Lung (tissue), 12 donors: Measurements from ENCODE around the gene ODAD3. TPM values are rescaled to one million over a fixed set of nuclear protein-coding genes. Genes with fewer than 3 reads are reported as not detected.

ENCODE experiments used
- ATAC-seq: fragments of 200-7000 bp; cut with Tn5 transposase; one replicate; pipeline ENCODE4 v1.9.1; 2020; ENCODE audit warnings: moderate number of reproducible peaks; ENCODE audit not compliant: insufficient read depth, low FRiP score
- DNase-seq, 3 donors: peaks; one replicate each; pipeline ENCODE4 v3.0.0-alpha.2; 2013 to 2017
- H3K27ac ChIP-seq, 2 donors: one replicate each; pipeline ENCODE4 v1.5.1; 2013; ENCODE audit warnings: mild to moderate bottlenecking in 2 of 2, moderate library complexity in 2 of 2, control low read depth in 1 of 2, inconsistent platforms in 1 of 2, low read depth in 1 of 2, low read length in 1 of 2
- H3K27me3 ChIP-seq, 3 donors: one replicate each; pipeline ENCODE4 v1.5.1; 2013; ENCODE audit warnings: low read length in 2 of 3; ENCODE audit not compliant: control insufficient read depth in 3 of 3, insufficient read depth in 3 of 3
- H3K36me3 ChIP-seq, 4 donors: one replicate each; pipeline ENCODE4 v1.5.1; 2013; ENCODE audit warnings: low read length in 4 of 4, mild to moderate bottlenecking in 1 of 4, moderate library complexity in 1 of 4; ENCODE audit not compliant: control insufficient read depth in 4 of 4, insufficient read depth in 4 of 4
- H3K4me1 ChIP-seq, 5 donors: one replicate each; pipeline ENCODE4 v1.5.1; 2013; ENCODE audit warnings: low read length in 5 of 5, mild to moderate bottlenecking in 2 of 5, moderate library complexity in 1 of 5; ENCODE audit not compliant: control insufficient read depth in 5 of 5, insufficient read depth in 5 of 5
- H3K4me3 ChIP-seq: one replicate; pipeline ENCODE4 v1.5.1; 2013; ENCODE audit warnings: mild to moderate bottlenecking, control low read depth, moderate library complexity
- H3K9ac ChIP-seq, 2 donors: one replicate each; pipeline ENCODE4 v1.5.1; 2013; ENCODE audit warnings: low read length in 2 of 2, control low read depth in 1 of 2; ENCODE audit not compliant: insufficient read depth in 1 of 2
- H3K9me3 ChIP-seq, 4 donors: one replicate each; pipeline ENCODE4 v1.5.1; 2013; ENCODE audit warnings: low read length in 3 of 4, mild to moderate bottlenecking in 1 of 4, moderate library complexity in 1 of 4; ENCODE audit not compliant: control insufficient read depth in 4 of 4, insufficient read depth in 3 of 4
- WGBS, 2 donors: extraction: QIAGEN DNeasy Blood & Tissue Kit; methylation state at CpG; one replicate each; pipeline ENCODE4 v1.1.7; 2013; 5-methylcytosine and 5-hydroxymethylcytosine counted together
- polyA plus RNA-seq, 2 donors: library from polyadenylated mRNA; stranded (reverse); fragments of 200-250 nt; gene quantifications; one replicate each; pipeline ENCODE4 v1.2.1, GENCODE V29; 2013
- total RNA-seq, 2 donors: library from RNA; depleted of rRNA in 1 of 2; stranded (reverse); fragments of >200 nt in 1 of 2; gene quantifications; one replicate each; pipeline ENCODE4 v1.2.1, GENCODE V29; 2014 to 2021
- TF ChIP-seq, protein P1 (sequence below): IDR thresholded peaks from 2 replicates; pipeline ENCODE4 v1.5.1; 2012; ENCODE audit warnings: mild to moderate bottlenecking; ENCODE audit errors: control extremely low read depth, extremely low read depth
- donor health status: control.
- donor health status: control.
- donor health status: Bipolar disorder and iron deficiency.
- donor health status: healthy.
- donor health status: DM: yes; HTN: yes; CAD: no.

The ODAD3 gene
- total and polyA plus RNA-seq, 4 donors = 2.0 to 9.8 (median 4.2) TPM

GRCh38 chr19:11405846-11406643, 28.9 kb downstream of the ODAD3 start:
- H3K9me3 ChIP-seq = no peaks in the 10 kb centered on the region
- no peak overlapping the region for H3K27ac ChIP-seq
- peaks cover 0 to 7% (median 0%) of the 10 kb centered on the region in 3 donors for H3K27me3 ChIP-seq
- DNase-seq = no peak
- ATAC-seq = no peak
- H3K9ac ChIP-seq = no peak overlapping the region
- 37 to 58% methylated on average over 41 to 44 of the region's 44 CpGs for WGBS, 2 donors
- no peak overlapping the region for H3K4me3 ChIP-seq
- TF ChIP-seq, protein P1, sequence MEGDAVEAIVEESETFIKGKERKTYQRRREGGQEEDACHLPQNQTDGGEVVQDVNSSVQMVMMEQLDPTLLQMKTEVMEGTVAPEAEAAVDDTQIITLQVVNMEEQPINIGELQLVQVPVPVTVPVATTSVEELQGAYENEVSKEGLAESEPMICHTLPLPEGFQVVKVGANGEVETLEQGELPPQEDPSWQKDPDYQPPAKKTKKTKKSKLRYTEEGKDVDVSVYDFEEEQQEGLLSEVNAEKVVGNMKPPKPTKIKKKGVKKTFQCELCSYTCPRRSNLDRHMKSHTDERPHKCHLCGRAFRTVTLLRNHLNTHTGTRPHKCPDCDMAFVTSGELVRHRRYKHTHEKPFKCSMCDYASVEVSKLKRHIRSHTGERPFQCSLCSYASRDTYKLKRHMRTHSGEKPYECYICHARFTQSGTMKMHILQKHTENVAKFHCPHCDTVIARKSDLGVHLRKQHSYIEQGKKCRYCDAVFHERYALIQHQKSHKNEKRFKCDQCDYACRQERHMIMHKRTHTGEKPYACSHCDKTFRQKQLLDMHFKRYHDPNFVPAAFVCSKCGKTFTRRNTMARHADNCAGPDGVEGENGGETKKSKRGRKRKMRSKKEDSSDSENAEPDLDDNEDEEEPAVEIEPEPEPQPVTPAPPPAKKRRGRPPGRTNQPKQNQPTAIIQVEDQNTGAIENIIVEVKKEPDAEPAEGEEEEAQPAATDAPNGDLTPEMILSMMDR = no peak
- H3K36me3 ChIP-seq = peaks cover 0 to 10% (median 0%) of the 10 kb centered on the region in 4 donors
- H3K4me1 ChIP-seq = no peaks in the 10 kb centered on the region

DNA sequence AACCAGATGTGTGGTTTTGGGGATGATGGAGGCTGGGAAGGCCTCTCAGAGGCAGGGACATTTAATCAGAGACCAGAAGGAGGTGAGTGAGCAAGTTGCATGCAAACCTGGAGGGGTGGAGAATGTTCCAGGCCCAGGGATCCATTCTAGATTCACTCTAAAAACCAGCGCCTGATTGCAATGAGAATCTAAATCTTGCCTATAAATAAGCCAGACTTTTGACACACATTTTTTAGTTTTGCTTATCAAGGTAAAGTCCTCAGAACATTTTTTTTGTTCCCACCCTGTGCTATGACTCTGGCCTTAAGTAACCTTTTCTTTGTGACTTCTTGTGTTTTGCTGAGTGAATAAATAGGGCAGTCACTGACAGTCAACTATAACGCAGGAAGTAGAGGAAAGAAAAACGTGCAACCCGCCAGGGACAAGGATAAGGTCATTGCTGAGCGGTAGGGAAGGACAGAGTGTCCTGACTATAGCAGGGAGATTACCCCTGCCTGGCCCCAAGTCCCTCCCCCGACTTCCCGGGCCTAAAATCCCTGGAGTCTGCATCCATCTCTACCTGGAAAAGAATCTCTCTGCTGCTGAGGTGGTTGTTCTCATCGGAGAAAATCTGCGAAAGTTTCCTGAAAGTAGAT, 30.2 kb downstream of the ODAD3 start:
- 68 to 69% methylated on average over 9 of the region's 9 CpGs for WGBS, 2 donors
- no peaks in the 10 kb centered on the region for H3K9me3 ChIP-seq
- DNase-seq = no peak

GRCh38 chr19:11401808-11402543, 32.9 kb downstream of the ODAD3 start:
- Histone ChIP-seq H3K4me3 (no peak overlapping the region), H3K36me3 (peaks cover 0 to 12% (median 0%) of the 10 kb centered on the region in 4 donors), H3K27ac (no peak overlapping the region), H3K9ac (no peak overlapping the region), H3K9me3 (no peaks in the 10 kb centered on the region), H3K27me3 (peaks cover 0 to 3% (median 0%) of the 10 kb centered on the region in 3 donors), H3K4me1 (no peaks in the 10 kb centered on the region)
- ATAC-seq (no peak), DNase-seq (no peak)
- TF ChIP-seq, protein P1 = no peak
- 82 to 90% methylated on average over 8 to 9 of the region's 9 CpGs for WGBS, 2 donors

More for the DNA sequence above, 30.2 kb downstream of the ODAD3 start:
- Histone ChIP-seq H3K9ac (no peak overlapping the region), H3K4me3 (no peak overlapping the region), H3K27ac (no peak overlapping the region), H3K27me3 (peaks cover 0 to 7% (median 0%) of the 10 kb centered on the region in 3 donors), H3K36me3 (peaks cover 0 to 9% (median 0%) of the 10 kb centered on the region in 4 donors), H3K4me1 (no peaks in the 10 kb centered on the region)
- TF ChIP-seq, protein P1 = no peak
- no peak for ATAC-seq
